HUES6 (cell line): ENCODE measurements around the gene PDCD10.

ENCODE experiments used
- H3K27ac ChIP-seq: 2 replicates; pipeline ENCODE4 v1.7.0; 2013; ENCODE audit warnings: low read depth, mild to moderate bottlenecking, low read length, inconsistent platforms
- H3K27me3 ChIP-seq: 2 replicates; pipeline ENCODE4 v1.6.1; 2013; ENCODE audit warnings: low read length; ENCODE audit not compliant: control insufficient read depth, insufficient read depth
- H3K36me3 ChIP-seq: 2 replicates; pipeline ENCODE4 v1.6.1; 2013; ENCODE audit warnings: low read length; ENCODE audit not compliant: control insufficient read depth, insufficient read depth
- H3K4me1 ChIP-seq: 2 replicates; pipeline ENCODE4 v1.6.1; 2013; ENCODE audit warnings: low read length; ENCODE audit not compliant: control insufficient read depth, insufficient read depth
- H3K4me3 ChIP-seq: 2 replicates; pipeline ENCODE4 v1.5.1; 2013; ENCODE audit warnings: low read depth, low read length
- H3K9ac ChIP-seq: one replicate; pipeline ENCODE4 v1.6.1; 2013; ENCODE audit warnings: mild to moderate bottlenecking, low read length
- H3K9me3 ChIP-seq: 2 replicates; pipeline ENCODE4 v1.6.1; 2013; ENCODE audit warnings: low read depth, low read length; ENCODE audit not compliant: control insufficient read depth, insufficient read depth

The PDCD10 gene

DNA sequence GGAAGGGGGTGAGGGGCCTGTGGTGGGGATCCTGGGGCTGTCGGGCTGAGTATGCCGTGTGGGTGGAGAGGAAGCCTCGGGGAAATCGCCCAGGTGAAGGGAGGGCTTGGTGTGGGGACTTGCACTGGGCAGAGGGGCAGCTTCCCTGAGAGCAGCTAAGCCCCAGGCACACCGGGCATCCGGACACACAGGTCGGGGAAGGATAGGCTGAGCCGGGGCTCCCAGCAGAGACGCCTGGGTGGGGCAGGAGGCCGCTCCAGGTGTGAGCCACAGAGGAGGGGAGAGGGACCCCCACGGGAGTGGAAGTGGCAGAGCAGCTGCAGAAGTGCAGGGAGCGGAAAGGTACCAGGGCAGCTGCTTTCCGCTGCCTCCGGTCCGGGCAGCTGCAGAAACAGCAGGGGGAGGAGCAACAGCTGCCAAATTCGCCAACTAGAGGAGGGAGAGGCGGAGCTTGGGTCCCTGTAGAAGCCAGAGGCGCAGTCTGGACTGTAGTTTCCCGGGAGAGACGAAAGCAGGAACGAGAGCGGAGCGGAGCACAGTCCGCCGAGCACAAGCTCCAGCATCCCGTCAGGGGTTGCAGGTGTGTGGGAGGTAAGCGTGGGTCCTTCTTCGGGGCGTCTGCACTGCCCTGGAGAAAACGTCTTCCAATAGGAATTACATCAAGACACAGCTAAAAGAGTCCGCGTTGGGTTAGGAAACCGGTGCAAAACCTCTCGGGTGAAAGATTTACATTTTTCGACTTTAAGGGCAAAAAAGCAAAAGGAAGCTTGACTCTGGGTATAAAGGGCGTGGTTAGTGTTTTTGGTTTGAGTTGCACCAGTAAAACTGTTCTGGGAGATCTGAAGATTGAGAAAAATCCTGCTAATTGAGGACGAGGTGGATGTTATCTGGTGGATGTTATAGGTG, 794 bp upstream of the PDCD10 start, which contains the start of gene SERPINI1:
Gene SERPINI1 (plus strand): TSS at position 489 of the 906 bp plus-strand sequence. CDS start 53,408 bp downstream, outside the sequence.
- H3K9me3 ChIP-seq, result no peaks in the 10 kb centered on the region
- peak within 1 kb of the TSS; percentile 69 for H3K27ac ChIP-seq
- peak within 1 kb of the TSS; percentile 82 for H3K9ac ChIP-seq
- peaks cover 16% of the 10 kb centered on the region for H3K4me1 ChIP-seq
- H3K27me3 ChIP-seq, result no peaks in the 10 kb centered on the region; the same call in 1 of the 2 replicates
- H3K36me3 ChIP-seq, result no peaks in the 10 kb centered on the region
- peak within 1 kb of the TSS; percentile 81 for H3K4me3 ChIP-seq

DNA sequence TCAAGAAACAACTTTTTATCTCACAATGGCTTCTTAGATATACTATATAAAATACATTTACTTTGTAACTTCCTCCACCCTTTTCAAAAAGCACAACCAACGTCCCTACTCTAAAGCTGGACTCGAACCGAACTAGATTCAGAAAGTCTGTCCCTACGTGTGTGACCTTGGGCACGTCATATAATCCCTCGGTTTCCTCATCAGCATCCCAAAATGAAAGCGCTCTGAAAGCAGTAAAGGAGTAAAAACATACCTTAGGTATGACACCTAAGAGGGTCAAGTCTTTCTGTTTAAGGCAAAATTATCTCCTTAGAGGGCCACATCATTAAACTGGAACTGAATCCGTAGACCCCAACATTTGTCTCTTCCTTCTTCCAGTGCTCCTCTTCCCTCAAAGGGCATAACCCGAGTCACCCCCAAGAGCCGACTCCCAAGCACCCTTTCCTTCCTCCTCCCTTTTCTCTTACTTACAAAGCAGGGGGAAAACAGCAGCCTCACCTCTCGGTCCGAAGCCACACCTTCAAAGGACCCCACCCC, 663 bp downstream of the PDCD10 start:
- H3K36me3 ChIP-seq, result no peaks in the 10 kb centered on the region
- peak overlapping the region; percentile 82 for H3K9ac ChIP-seq
- peaks cover 28% of the 10 kb centered on the region for H3K4me1 ChIP-seq
- peak overlapping the region; percentile 69 for H3K27ac ChIP-seq
- no peaks in the 10 kb centered on the region; the same call in 1 of the 2 replicates for H3K27me3 ChIP-seq
- no peaks in the 10 kb centered on the region for H3K9me3 ChIP-seq
- peak overlapping the region; percentile 81 for H3K4me3 ChIP-seq

GRCh38 chr3:167732313-167733065, 2.2 kb downstream of the PDCD10 start:
- Histone ChIP-seq H3K27me3 (no peaks in the 10 kb centered on the region; the same call in 1 of the 2 replicates), H3K27ac (no peak overlapping the region), H3K36me3 (no peaks in the 10 kb centered on the region), H3K9me3 (no peaks in the 10 kb centered on the region), H3K4me1 (peaks cover 42% of the 10 kb centered on the region), H3K9ac (no peak overlapping the region), H3K4me3 (peak overlapping the region; percentile 81)

DNA sequence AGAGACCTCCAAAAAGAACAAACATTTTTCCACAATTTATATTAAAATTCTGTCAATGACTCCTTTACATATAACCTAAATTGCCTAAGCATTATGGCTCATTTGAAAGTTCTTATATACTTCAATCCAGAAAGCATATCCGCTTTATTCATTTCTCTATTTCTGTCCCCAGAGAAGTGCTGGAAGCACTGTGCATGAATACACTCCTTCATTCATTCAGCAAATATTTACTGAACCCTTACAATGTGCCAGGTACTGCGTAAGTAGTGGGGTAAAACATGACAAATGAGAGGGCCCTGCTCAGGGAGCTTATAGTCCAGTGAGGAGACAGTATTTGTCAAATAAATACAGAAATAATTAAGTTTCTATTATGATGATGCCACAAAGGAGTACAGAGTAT, 3.3 kb downstream of the PDCD10 start:
- H3K27ac ChIP-seq, result no peak overlapping the region
- H3K36me3 ChIP-seq, result no peaks in the 10 kb centered on the region
- H3K4me3 ChIP-seq, result peak overlapping the region; percentile 28; the same call in 1 of the 2 replicates
- H3K4me1 ChIP-seq, result peaks cover 52% of the 10 kb centered on the region
- H3K27me3 ChIP-seq, result no peaks in the 10 kb centered on the region; the same call in 1 of the 2 replicates
- H3K9me3 ChIP-seq, result no peaks in the 10 kb centered on the region
- no peak overlapping the region for H3K9ac ChIP-seq

DNA sequence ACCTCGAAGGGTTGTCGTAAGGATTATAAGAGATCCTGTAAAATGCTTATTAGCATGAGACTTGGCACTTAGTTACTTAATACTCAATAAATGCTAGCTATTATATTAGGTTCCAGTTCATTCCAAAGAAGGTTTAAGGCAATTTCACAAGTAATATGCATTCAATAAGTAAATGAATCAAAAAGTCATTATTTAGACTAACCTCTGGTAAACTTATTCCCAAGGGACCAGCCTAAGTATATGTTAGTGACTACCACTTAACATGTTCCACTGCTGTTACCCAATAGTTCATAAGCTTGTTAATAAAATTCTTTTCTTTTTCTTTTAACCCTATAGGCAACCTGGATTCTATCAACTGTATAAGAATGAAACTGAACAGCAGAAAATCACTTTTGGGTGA, 5.1 kb downstream of the PDCD10 start:
- H3K4me1 ChIP-seq, result peaks cover 57% of the 10 kb centered on the region
- H3K4me3 ChIP-seq, result no peak overlapping the region
- no peaks in the 10 kb centered on the region for H3K27me3 ChIP-seq
- no peak overlapping the region for H3K9ac ChIP-seq
- H3K27ac ChIP-seq, result no peak overlapping the region
- no peaks in the 10 kb centered on the region for H3K36me3 ChIP-seq
- H3K9me3 ChIP-seq, result no peaks in the 10 kb centered on the region

DNA sequence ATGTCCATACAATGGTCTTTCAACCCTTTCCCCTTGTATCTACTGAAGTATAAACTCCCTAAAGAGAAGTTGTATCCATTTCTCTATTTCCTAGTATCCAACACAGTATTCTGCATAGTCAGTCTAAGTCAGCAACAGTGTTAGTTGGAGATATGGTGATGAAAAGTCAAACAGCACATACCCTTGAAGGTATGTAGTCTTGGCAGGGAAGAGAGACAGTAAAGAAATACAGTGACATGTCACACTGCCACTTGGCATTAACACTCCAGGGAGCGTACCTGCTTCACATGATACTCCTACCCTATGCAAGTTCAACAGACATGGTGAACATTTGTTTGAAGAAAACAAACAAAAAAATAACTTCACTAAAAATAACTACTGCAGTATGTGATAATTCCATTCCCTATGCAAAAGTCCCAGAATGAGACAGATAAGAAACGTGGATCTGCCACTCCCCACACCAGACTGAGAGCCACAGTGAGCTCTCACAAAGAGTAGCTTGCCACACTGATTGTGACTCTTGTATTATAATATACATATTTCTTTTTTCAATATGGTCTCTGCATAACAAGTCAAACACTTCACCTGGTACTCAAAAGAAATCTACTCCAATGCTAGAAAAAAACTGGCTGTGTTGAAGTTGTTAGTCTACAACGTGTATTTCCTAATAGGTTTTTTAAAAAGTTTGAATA, 5.9 kb downstream of the PDCD10 start:
- Histone ChIP-seq H3K27me3 (no peaks in the 10 kb centered on the region), H3K4me1 (peaks cover 59% of the 10 kb centered on the region), H3K36me3 (no peaks in the 10 kb centered on the region), H3K4me3 (no peak overlapping the region), H3K9ac (no peak overlapping the region), H3K9me3 (no peaks in the 10 kb centered on the region), H3K27ac (no peak overlapping the region)

DNA sequence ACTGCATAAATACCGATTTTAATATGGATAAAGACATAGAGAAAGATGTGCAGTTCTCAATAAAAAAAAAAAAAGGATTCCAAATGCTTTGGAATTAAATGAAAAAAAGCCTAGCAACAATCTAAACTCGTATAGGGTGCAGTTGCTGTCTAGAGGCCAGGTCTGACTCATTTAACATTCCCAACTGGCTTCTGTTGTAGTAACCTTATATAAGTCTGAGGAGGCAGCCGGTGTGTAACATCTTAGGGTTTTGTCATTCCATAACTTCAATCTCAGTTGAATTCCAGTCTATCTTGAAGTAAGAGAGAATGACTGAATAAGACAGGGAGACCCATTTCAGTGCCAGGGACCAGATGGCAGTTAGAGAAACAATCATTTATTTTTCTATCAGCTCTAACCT, 6.5 kb downstream of the PDCD10 start:
- Histone ChIP-seq H3K4me1 (peaks cover 63% of the 10 kb centered on the region), H3K36me3 (no peaks in the 10 kb centered on the region), H3K27me3 (no peaks in the 10 kb centered on the region), H3K9me3 (no peaks in the 10 kb centered on the region), H3K27ac (no peak overlapping the region), H3K9ac (no peak overlapping the region), H3K4me3 (no peak overlapping the region)

- no peaks in the 10 kb centered on the region for H3K27me3 ChIP-seq
- H3K9me3 ChIP-seq, result no peaks in the 10 kb centered on the region
- peak overlapping the region; percentile 26; the same call in 1 of the 2 replicates for H3K27ac ChIP-seq
- H3K4me3 ChIP-seq, result no peak overlapping the region
- H3K9ac ChIP-seq, result no peak overlapping the region
- H3K36me3 ChIP-seq, result peaks cover 14% of the 10 kb centered on the region
- H3K4me1 ChIP-seq, result peaks cover 34% of the 10 kb centered on the region
These were observed 10.8 kb downstream of the PDCD10 start for GRCh38 chr3:167723872-167724271.

DNA sequence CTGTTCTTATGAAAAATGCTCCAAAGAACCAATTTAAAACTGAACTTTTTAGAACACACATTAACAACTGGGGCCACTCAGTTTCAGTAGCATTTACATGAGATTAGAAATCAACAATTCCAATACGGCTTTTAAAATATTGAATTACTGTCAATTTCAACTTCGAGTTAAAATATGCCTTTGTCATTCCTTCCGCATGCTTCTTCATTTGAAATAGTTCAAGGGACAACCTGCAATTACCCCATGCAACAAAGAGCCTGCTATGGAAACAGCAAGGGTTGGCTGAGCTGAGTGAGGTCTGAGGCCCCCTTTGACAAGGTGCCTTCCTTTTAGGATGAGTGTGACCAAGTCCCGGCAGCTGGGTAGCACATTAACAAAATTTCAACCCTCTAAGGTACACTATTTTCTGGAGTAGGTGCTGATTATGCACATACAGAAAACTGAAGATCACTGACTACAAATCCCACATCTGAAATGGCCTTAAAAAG, 11.6 kb downstream of the PDCD10 start:
- H3K36me3 ChIP-seq, result peaks cover 23% of the 10 kb centered on the region
- H3K9me3 ChIP-seq, result no peaks in the 10 kb centered on the region
- H3K9ac ChIP-seq, result no peak overlapping the region
- no peak overlapping the region for H3K27ac ChIP-seq
- no peaks in the 10 kb centered on the region for H3K27me3 ChIP-seq
- H3K4me3 ChIP-seq, result no peak overlapping the region
- H3K4me1 ChIP-seq, result peaks cover 26% of the 10 kb centered on the region

DNA sequence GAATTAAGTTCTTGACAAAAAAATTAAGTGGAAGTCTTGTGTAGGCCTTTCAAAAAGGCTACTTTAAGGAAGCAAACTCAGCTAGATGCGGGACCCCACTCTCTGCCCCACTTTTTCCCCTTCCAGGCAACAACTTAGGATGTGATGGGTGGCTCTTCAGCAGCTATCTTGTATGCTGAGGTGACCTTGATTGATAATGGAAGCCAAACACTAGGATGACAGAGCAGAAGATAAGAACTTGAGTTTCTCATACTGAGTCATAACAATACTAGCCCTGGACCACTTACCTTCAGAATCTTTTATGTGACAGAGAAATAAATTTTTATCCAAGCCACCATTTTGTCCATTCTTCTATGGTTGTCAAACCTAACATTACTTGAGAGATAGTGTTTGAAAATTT, 16.1 kb downstream of the PDCD10 start:
- Histone ChIP-seq H3K9ac (no peak overlapping the region), H3K9me3 (peaks cover 4% of the 10 kb centered on the region; the same call in 1 of the 2 replicates), H3K4me3 (no peak overlapping the region), H3K27me3 (no peaks in the 10 kb centered on the region), H3K27ac (no peak overlapping the region), H3K36me3 (peaks cover 49% of the 10 kb centered on the region), H3K4me1 (peaks cover 2% of the 10 kb centered on the region; the same call in 1 of the 2 replicates)
